ENCODE data around the gene NLE1.

DNA sequence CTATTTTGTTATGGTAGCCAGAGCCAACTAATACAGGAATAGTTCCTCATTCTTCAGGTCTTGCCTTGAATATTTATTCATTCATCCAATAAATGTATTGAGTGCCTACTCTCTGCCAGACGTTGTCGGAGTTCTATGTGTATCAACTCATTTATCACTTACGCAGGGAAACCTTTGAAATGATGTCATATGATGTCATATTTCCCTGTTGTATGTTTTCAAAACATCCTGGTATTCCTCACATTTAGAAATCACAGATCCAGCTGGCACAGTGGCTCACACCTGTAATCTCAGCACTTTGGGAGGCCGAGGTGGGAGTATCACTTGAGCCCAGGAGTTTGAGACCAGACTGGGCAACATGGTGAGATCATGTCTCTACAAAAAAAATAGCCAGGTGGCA, 2.7 kb upstream of the NLE1 start:
- TF ChIP-seq POLR2AphosphoS5 (IDR thresholded peaks at IDR 0.05; ENCODE audit: low read depth, low read length) (no peak), POLR2A (IDR thresholded peaks at IDR 0.05; ENCODE audit: low read depth, low read length) (no peak), SPI1 (IDR thresholded peaks at IDR 0.05; ENCODE audit: low read depth, low read length) (no peak), POU2F2 (IDR thresholded peaks at IDR 0.05; ENCODE audit: low read depth, low read length) (no peak), TAF1 (IDR thresholded peaks at IDR 0.05; ENCODE audit: low read depth, low read length) (no peak)
